Liver (tissue), 9 donors: Measurements from ENCODE around the gene SLC26A1. TPM values are rescaled to one million over a fixed set of nuclear protein-coding genes. Genes with fewer than 3 reads are reported as not detected.
"Not testable (repeated sequence)": the region's sequence is repeated elsewhere in the genome, so short reads cannot be mapped to it uniquely, and the experiment has no call there.

ENCODE experiments used
- DNase-seq: peaks from one replicate; pipeline ENCODE4 v3.0.0-alpha.2; 2017; ENCODE audit warnings: low spot score
- H3K27ac ChIP-seq, 2 donors: one replicate each; pipeline ENCODE4 v1.7.0; 2013; ENCODE audit warnings: inconsistent platforms in 2 of 2, low read length in 2 of 2, control low read depth in 1 of 2, low read depth in 1 of 2, mild to moderate bottlenecking in 1 of 2
- H3K27me3 ChIP-seq, 4 donors: one replicate each; pipeline versions ENCODE4 v1.6.1 to v1.7.0; 2013; ENCODE audit warnings: low read length in 3 of 4, inconsistent platforms in 1 of 4, mild to moderate bottlenecking in 1 of 4, moderate library complexity in 1 of 4; ENCODE audit not compliant: control insufficient read depth in 4 of 4, insufficient read depth in 4 of 4
- H3K36me3 ChIP-seq, 4 donors: one replicate each; pipeline versions ENCODE4 v1.6.1 to v1.7.0; 2013; ENCODE audit warnings: low read length in 3 of 4, mild to moderate bottlenecking in 3 of 4, low read depth in 1 of 4, moderate library complexity in 1 of 4; ENCODE audit not compliant: control insufficient read depth in 4 of 4, insufficient read depth in 3 of 4
- H3K4me1 ChIP-seq, 4 donors: one replicate each; pipeline versions ENCODE4 v1.6.1 to v1.7.0; 2013; ENCODE audit warnings: low read length in 3 of 4, mild to moderate bottlenecking in 3 of 4, moderate library complexity in 1 of 4; ENCODE audit not compliant: control insufficient read depth in 4 of 4, insufficient read depth in 4 of 4
- H3K4me3 ChIP-seq, 3 donors: one replicate each; pipeline versions ENCODE4 v1.6.1 to v1.7.0; 2013; ENCODE audit warnings: low read length in 3 of 3, control low read depth in 1 of 3, low read depth in 1 of 3, mild to moderate bottlenecking in 1 of 3
- H3K9ac ChIP-seq, 2 donors: one replicate each; pipeline ENCODE4 v1.7.0; 2013; ENCODE audit warnings: low read length in 2 of 2, mild to moderate bottlenecking in 2 of 2, moderate library complexity in 2 of 2, control low read depth in 1 of 2, low read depth in 1 of 2
- H3K9me3 ChIP-seq, 4 donors: one replicate each; pipeline versions ENCODE4 v1.6.1 to v1.7.0; 2013; ENCODE audit warnings: low read length in 3 of 4; ENCODE audit not compliant: control insufficient read depth in 4 of 4
- FOXA1 ChIP-seq: IDR thresholded peaks from 2 replicates; pipeline ENCODE4 v1.6.1; 2016; ENCODE audit warnings: antibody characterized with exemption
- HNF4A ChIP-seq, 2 donors: conservative IDR thresholded peaks; 2 replicates each; pipeline ENCODE4 v1.6.1; 2016; ENCODE audit warnings: antibody characterized with exemption in 2 of 2, mild to moderate bottlenecking in 2 of 2
- HNF4G ChIP-seq: IDR thresholded peaks from 2 replicates; pipeline ENCODE4 v1.6.1; 2016; ENCODE audit warnings: antibody characterized with exemption
- JUND ChIP-seq, 2 donors: IDR thresholded peaks; 2 replicates each; pipeline ENCODE4 v1.6.1; 2016; ENCODE audit warnings: antibody characterized with exemption in 2 of 2
- NR2F2 ChIP-seq: IDR thresholded peaks from 2 replicates; pipeline ENCODE4 v1.6.1; 2016; ENCODE audit warnings: antibody characterized with exemption
- RAD21 ChIP-seq, 2 donors: IDR thresholded peaks; 2 replicates each; pipeline ENCODE4 v1.6.1; 2016; ENCODE audit warnings: antibody characterized with exemption in 2 of 2, mild to moderate bottlenecking in 2 of 2
- REST ChIP-seq: IDR thresholded peaks from 2 replicates; pipeline ENCODE4 v1.6.1; 2016; ENCODE audit warnings: antibody characterized with exemption, mild to moderate bottlenecking
- RXRA ChIP-seq, 2 donors: IDR thresholded peaks; 2 replicates each; pipeline ENCODE4 v1.6.1; 2017 to 2018; ENCODE audit warnings: antibody characterized with exemption in 2 of 2, mild to moderate bottlenecking in 1 of 2
- SP1 ChIP-seq: IDR thresholded peaks from 2 replicates; pipeline ENCODE4 v1.6.1; 2018; ENCODE audit warnings: antibody characterized with exemption, mild to moderate bottlenecking
- TAF1 ChIP-seq: conservative IDR thresholded peaks from 2 replicates; pipeline ENCODE4 v1.6.1; 2016; ENCODE audit warnings: antibody characterized with exemption, mild to moderate bottlenecking
- YY1 ChIP-seq: IDR thresholded peaks from 2 replicates; pipeline ENCODE4 v1.6.1; 2016; ENCODE audit warnings: antibody characterized with exemption, mild to moderate bottlenecking
- WGBS: extraction: QIAGEN DNeasy Blood & Tissue Kit; methylation state at CpG from one replicate; pipeline ENCODE4 v1.1.7; 2013; 5-methylcytosine and 5-hydroxymethylcytosine counted together
- polyA plus RNA-seq, 2 donors: library from polyadenylated mRNA; stranded (reverse) in 1 of 2; unstranded in 1 of 2; fragments of 200-250 nt in 1 of 2; fragments of >200 nt in 1 of 2; fragmentation: Nextera tagmentation in 1 of 2; extraction: Ambion mirVana in 1 of 2; gene quantifications; one replicate each; pipeline versions ENCODE4 v1.2.1 to v1.2.3, GENCODE V29; 2013 to 2015
- total RNA-seq, 2 donors: library from RNA; depleted of rRNA; stranded (reverse); fragments of >200 nt; gene quantifications; one replicate each; pipeline ENCODE4 v1.2.3, GENCODE V29; 2014
- TF ChIP-seq, protein P1 (sequence below): IDR thresholded peaks from 2 replicates; pipeline ENCODE4 v1.6.1; 2016; ENCODE audit warnings: antibody characterized with exemption
- TF ChIP-seq, protein P2 (sequence below): fragments of 150-350 bp; IDR thresholded peaks from 2 replicates; pipeline ENCODE4 v1.5.1; 2017; ENCODE audit warnings: improper control_type of control experiment, low read depth, low read length; ENCODE audit not compliant: missing input control
- donor health status: healthy.
- donor health status: healthy.
- donor health status: healthy.
- donor health status: healthy.
- donor health status: healthy.

The SLC26A1 gene
- total and polyA plus RNA-seq, 4 donors, result 5.1 to 41.0 (median 26.3) TPM

DNA sequence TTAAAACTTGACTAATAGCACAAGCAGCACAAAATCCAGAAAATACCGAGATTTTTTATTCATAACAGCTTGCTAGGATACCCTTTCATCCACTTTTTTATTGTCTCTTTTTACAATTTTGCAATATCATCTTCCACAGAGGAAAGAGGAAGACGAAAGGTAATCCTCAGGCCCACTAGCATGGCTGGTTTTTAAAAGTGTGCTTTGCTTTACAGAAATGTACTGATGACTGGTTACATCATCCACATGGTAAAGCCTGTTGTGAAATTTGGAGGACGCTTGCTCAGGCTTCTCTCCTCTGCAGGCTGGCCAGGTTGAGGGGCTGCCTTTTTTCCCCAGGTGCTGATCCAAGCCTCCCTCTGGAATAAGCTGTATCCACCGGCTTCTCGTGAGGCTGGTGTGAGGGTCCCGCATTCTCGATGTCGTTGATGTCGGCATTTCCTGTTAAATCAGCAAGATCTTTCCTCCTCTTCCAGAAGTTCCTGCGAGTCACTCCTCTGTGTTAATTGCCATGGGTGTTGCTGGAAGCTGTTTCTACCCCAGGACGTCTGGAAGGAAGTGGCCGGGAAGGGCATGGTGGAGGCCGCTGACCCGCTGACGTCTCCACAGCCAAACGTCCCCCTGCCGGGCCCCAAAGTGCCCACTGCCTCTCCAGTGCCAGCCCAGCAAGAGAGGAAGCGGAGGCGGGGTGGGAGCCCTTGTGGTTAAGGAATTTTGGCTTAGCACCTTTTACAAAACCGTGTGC, 14.1 kb downstream of the SLC26A1 start:
- 66% methylated on average over 20 of the region's 20 CpGs for WGBS
- TF ChIP-seq YY1, result no peak
- TF ChIP-seq NR2F2, result no peak
- no peak for TF ChIP-seq SP1
- no peak overlapping the region for H3K27ac ChIP-seq
- no peaks in the 10 kb centered on the region for H3K9me3 ChIP-seq
- no peak for DNase-seq
- no peaks in the 10 kb centered on the region for H3K36me3 ChIP-seq
- H3K4me1 ChIP-seq, result peaks cover 0 to 5% (median under 1%) of the 10 kb centered on the region in 4 donors
- H3K4me3 ChIP-seq, result no peak overlapping the region
- no peaks in the 10 kb centered on the region for H3K27me3 ChIP-seq
- no peak overlapping the region for H3K9ac ChIP-seq

GRCh38 chr4:976016-976415, 17.2 kb downstream of the SLC26A1 start:
- not testable (repeated sequence) for H3K27me3 ChIP-seq, DNase-seq, H3K4me3 ChIP-seq, H3K36me3 ChIP-seq, H3K9ac ChIP-seq, H3K27ac ChIP-seq, H3K9me3 ChIP-seq
- WGBS, result over 99% methylated on average over 19 of the region's 25 CpGs
- peaks cover 14 to 20% (median 18%) of the 10 kb centered on the region in 4 donors for H3K4me1 ChIP-seq

GRCh38 chr4:974668-975067, 18.5 kb downstream of the SLC26A1 start:
- Histone ChIP-seq H3K27ac (no peak overlapping the region), H3K27me3 (no peaks in the 10 kb centered on the region), H3K9ac (no peak overlapping the region), H3K36me3 (no peaks in the 10 kb centered on the region), H3K9me3 (no peaks in the 10 kb centered on the region), H3K4me3 (no peak overlapping the region), H3K4me1 (peaks cover 14 to 20% (median 18%) of the 10 kb centered on the region in 4 donors)
- 97% methylated on average over 9 of the region's 9 CpGs for WGBS
- TF ChIP-seq RAD21 (IDR thresholded peaks at IDR 0.05), result no peak
- no peak for DNase-seq

GRCh38 chr4:973431-974397, 19.5 kb downstream of the SLC26A1 start, which contains the start of gene DGKQ:
Gene DGKQ (minus strand): TSS chr4:973569. CDS start chr4:973482, 87 bp downstream.
- Histone ChIP-seq H3K4me3 (peak within 1 kb of the TSS; percentile 66 to 93 (median 78)), H3K27me3 (no peaks in the 10 kb centered on the region), H3K36me3 (no peaks in the 10 kb centered on the region), H3K4me1 (peaks cover 13 to 20% (median 16%) of the 10 kb centered on the region in 4 donors), H3K27ac (no peak within 1 kb of the TSS), H3K9me3 (no peaks in the 10 kb centered on the region), H3K9ac (peak within 1 kb of the TSS in 1 of 2 donors; percentile 27)
- no peak for TF ChIP-seq RXRA (IDR thresholded peaks at IDR 0.05)
- TF ChIP-seq, protein P1, sequence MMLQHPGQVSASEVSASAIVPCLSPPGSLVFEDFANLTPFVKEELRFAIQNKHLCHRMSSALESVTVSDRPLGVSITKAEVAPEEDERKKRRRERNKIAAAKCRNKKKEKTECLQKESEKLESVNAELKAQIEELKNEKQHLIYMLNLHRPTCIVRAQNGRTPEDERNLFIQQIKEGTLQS, result no peak
- no peak for TF ChIP-seq HNF4G
- no peak for TF ChIP-seq HNF4A (conservative IDR thresholded peaks at IDR 0.05)
- TF ChIP-seq JUND (IDR thresholded peaks at IDR 0.05), result no peak
- TF ChIP-seq, protein P2, sequence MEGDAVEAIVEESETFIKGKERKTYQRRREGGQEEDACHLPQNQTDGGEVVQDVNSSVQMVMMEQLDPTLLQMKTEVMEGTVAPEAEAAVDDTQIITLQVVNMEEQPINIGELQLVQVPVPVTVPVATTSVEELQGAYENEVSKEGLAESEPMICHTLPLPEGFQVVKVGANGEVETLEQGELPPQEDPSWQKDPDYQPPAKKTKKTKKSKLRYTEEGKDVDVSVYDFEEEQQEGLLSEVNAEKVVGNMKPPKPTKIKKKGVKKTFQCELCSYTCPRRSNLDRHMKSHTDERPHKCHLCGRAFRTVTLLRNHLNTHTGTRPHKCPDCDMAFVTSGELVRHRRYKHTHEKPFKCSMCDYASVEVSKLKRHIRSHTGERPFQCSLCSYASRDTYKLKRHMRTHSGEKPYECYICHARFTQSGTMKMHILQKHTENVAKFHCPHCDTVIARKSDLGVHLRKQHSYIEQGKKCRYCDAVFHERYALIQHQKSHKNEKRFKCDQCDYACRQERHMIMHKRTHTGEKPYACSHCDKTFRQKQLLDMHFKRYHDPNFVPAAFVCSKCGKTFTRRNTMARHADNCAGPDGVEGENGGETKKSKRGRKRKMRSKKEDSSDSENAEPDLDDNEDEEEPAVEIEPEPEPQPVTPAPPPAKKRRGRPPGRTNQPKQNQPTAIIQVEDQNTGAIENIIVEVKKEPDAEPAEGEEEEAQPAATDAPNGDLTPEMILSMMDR, result no peak
- no peak for TF ChIP-seq FOXA1
- no peak for TF ChIP-seq REST
- no peak for TF ChIP-seq TAF1
- DNase-seq, result peak; percentile 95
- 27% methylated on average over 123 of the region's 123 CpGs for WGBS
